Measurements from ENCODE around the gene SUCLG1. TPM values are rescaled to one million over a fixed set of nuclear protein-coding genes. Genes with fewer than 3 reads are reported as not detected.

Gene SUCLG1
- total and polyA plus RNA-seq, 10 of the 15 experiments (the other 5 are each of a cell fraction or from before 2014, with no cell fraction given): 75.4 to 197 (median 93.6) TPM

DNA sequence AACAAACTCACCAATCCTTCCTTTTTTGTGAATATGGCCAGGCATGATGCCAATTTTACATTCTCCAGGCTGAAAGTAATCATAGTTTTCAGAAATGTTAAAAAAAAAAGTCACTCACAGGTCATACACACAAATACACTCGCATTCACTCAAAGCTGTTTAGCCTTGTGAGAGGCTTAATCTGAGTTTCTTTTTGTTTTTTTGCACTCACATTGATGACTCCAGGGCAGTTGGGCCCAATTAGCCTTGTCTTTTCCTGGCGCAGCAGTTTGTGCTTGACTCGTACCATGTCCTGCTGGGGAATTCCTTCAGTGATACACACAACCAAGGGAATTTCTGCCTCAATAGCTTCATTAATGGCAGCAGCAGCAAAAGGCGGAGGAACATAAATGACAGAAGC, 18.0 kb downstream of the SUCLG1 start:
- ChIA-PET RAD21 (ENCODE audit: unreplicated experiment) (no interaction called here), POLR2A (no interaction called here), SMC1A (ENCODE audit: uncharacterized antibody, unreplicated experiment) (no interaction called here), CTCF (no interaction called here)
- Histone ChIP-seq H2AFZ (ENCODE audit: control insufficient read depth, low read depth, low read length) (no peak overlapping the region), H3K27ac (ENCODE audit: control insufficient read depth, insufficient read depth) (no peak overlapping the region), H3K4me3 (no peak overlapping the region), H3K36me3 (ENCODE audit: control insufficient read depth in 2 of 2, insufficient read depth in 2 of 2, low read length in 1 of 2) (peaks cover 6 to 20% of the 10 kb centered on the region in 2 experiments), H3K4me2 (ENCODE audit: control insufficient read depth, insufficient read depth) (no peak overlapping the region), H3K79me2 (ENCODE audit: control insufficient read depth, insufficient read depth, low read length) (no peaks in the 10 kb centered on the region), H3K27me3 (replicated peaks in 1 of 2; ENCODE audit: control insufficient read depth in 2 of 2, insufficient read depth in 2 of 2, low read length in 1 of 2) (no peaks in the 10 kb centered on the region), H4K20me1 (ENCODE audit: control insufficient read depth, insufficient read depth) (no peaks in the 10 kb centered on the region), H3K9me3 (replicated peaks; ENCODE audit: control insufficient read depth, insufficient read depth, low read length) (no peaks in the 10 kb centered on the region; the same call in 2 of the 3 replicates), H3K4me1 (ENCODE audit: control insufficient read depth, insufficient read depth, low read length) (peaks cover 6% of the 10 kb centered on the region), H3K9ac (ENCODE audit: control insufficient read depth, insufficient read depth, low read length) (no peak overlapping the region)
- no TSS peak for BruUV-seq (replicated peaks)
- WGBS (ENCODE audit: insufficient coverage, insufficient replicate concordance, low lambda C conversion rate, missing lambda C conversion rate): 100% methylated on average over 4 of the region's 4 CpGs
- intact Hi-C loops (cut with micrococcal nuclease; ENCODE audit: unreplicated experiment) (no loop called here), in situ Hi-C loops (cut with MboI) (no loop called here)
- FAIRE-seq: no peak
- ATAC-seq: no peak
- DNase-seq (ENCODE audit: low read depth, low spot score): no peak
- no peak for TF ChIP-seq ZNF217 (IDR thresholded peaks at IDR 0.05)
- TF ChIP-seq FOXK2 (IDR thresholded peaks at IDR 0.05): no peak
- TF ChIP-seq, protein P1, sequence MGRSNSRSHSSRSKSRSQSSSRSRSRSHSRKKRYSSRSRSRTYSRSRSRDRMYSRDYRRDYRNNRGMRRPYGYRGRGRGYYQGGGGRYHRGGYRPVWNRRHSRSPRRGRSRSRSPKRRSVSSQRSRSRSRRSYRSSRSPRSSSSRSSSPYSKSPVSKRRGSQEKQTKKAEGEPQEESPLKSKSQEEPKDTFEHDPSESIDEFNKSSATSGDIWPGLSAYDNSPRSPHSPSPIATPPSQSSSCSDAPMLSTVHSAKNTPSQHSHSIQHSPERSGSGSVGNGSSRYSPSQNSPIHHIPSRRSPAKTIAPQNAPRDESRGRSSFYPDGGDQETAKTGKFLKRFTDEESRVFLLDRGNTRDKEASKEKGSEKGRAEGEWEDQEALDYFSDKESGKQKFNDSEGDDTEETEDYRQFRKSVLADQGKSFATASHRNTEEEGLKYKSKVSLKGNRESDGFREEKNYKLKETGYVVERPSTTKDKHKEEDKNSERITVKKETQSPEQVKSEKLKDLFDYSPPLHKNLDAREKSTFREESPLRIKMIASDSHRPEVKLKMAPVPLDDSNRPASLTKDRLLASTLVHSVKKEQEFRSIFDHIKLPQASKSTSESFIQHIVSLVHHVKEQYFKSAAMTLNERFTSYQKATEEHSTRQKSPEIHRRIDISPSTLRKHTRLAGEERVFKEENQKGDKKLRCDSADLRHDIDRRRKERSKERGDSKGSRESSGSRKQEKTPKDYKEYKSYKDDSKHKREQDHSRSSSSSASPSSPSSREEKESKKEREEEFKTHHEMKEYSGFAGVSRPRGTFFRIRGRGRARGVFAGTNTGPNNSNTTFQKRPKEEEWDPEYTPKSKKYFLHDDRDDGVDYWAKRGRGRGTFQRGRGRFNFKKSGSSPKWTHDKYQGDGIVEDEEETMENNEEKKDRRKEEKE (IDR thresholded peaks at IDR 0.05): no peak
- TF ChIP-seq EZH2 (IDR thresholded peaks at IDR 0.05; ENCODE audit: borderline replicate concordance, control insufficient read depth, low read depth, low read length): no peak
- TF ChIP-seq EP300 (IDR thresholded peaks at IDR 0.05; ENCODE audit: borderline replicate concordance in 1 of 2, control insufficient read depth in 1 of 2, low read depth in 2 of 2, low read length in 2 of 2): no peak
- no peak for TF ChIP-seq NFIC (IDR thresholded peaks at IDR 0.05; ENCODE audit: low read depth, low read length)
- TF ChIP-seq IKZF1 (conservative IDR thresholded peaks at IDR 0.05): no peak

Data from GM12878 (cell line).